Stomach (tissue), 4 donors: ENCODE results near the gene CGRRF1.

Experiments
- EP300 ChIP-seq: sonication (generic); formaldehyde crosslinking; IDR thresholded peaks from one replicate; pipeline ENCODE4 v1.6.1; 2017; ENCODE audit warnings: antibody characterized with exemption
- TF ChIP-seq, protein P1 (sequence below), 7 experiments: fragments of 450-650 bp in 4 of 7; fragments of 200-600 bp in 3 of 7; sonication (generic) in 3 of 7; IDR thresholded peaks; one replicate each; pipeline ENCODE4 v1.5.1; 2016 to 2019; ENCODE audit warnings: antibody characterized with exemption in 7 of 7, control low read depth in 2 of 7, mild to moderate bottlenecking in 1 of 7

DNA sequence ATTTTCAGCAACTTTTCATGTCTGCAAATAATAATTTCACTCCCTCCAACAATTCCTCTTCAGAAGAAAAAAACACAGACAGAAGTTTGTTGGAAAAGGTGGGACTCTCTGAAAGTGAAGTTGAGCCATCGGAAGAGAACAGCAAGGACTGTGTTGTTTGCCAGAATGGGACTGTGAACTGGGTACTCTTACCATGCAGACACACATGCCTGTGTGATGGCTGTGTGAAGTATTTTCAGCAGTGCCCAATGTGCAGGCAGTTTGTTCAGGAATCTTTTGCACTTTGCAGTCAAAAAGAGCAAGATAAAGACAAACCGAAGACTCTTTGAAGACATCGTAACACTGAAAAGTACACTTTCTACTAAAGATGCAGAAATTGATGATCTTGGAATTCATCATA, 28.3 kb downstream of the CGRRF1 start:
- TF ChIP-seq, protein P1, sequence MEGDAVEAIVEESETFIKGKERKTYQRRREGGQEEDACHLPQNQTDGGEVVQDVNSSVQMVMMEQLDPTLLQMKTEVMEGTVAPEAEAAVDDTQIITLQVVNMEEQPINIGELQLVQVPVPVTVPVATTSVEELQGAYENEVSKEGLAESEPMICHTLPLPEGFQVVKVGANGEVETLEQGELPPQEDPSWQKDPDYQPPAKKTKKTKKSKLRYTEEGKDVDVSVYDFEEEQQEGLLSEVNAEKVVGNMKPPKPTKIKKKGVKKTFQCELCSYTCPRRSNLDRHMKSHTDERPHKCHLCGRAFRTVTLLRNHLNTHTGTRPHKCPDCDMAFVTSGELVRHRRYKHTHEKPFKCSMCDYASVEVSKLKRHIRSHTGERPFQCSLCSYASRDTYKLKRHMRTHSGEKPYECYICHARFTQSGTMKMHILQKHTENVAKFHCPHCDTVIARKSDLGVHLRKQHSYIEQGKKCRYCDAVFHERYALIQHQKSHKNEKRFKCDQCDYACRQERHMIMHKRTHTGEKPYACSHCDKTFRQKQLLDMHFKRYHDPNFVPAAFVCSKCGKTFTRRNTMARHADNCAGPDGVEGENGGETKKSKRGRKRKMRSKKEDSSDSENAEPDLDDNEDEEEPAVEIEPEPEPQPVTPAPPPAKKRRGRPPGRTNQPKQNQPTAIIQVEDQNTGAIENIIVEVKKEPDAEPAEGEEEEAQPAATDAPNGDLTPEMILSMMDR (IDR thresholded peaks at IDR 0.05), result no peak
- no peak for TF ChIP-seq EP300
